ENCODE data around the gene IFRD2. TPM values are rescaled to one million over a fixed set of nuclear protein-coding genes. Genes with fewer than 3 reads are reported as not detected.

IFRD2 gene
- total RNA-seq, 2 donors from 2014 or later, result 56.3 to 62.1 TPM

- H3K36me3 Mint-ChIP-seq (ENCODE audit: insufficient read depth in 2 of 2), result peaks cover 7 to 11% of the 10 kb centered on the region in 2 donors
- DNase-seq (no peak), ATAC-seq (replicated peaks in 1 of 2) (no peak)
- no peak overlapping the region for H3K4me3 Mint-ChIP-seq
- peaks cover 46% of the 10 kb centered on the region for H3K4me1 Mint-ChIP-seq (ENCODE audit: low read depth)
- no peaks in the 10 kb centered on the region for H3K27me3 Mint-ChIP-seq (ENCODE audit: low read depth)
- no peak overlapping the region for H3K27ac Mint-ChIP-seq
- no peaks in the 10 kb centered on the region for H3K9me3 Mint-ChIP-seq
These were observed 38.1 kb upstream of the IFRD2 start for GRCh38 chr3:50330330-50330729.

- Mint-ChIP-seq H3K9me3 (no peaks in the 10 kb centered on the region), H3K36me3 (ENCODE audit: insufficient read depth in 2 of 2) (peaks cover 4 to 7% of the 10 kb centered on the region in 2 donors), H3K4me3 (peak within 1 kb of the TSS; percentile 86 to 87), H3K27ac (peak within 1 kb of the TSS; percentile 89), H3K27me3 (ENCODE audit: low read depth) (no peaks in the 10 kb centered on the region), H3K4me1 (ENCODE audit: low read depth) (peaks cover 34% of the 10 kb centered on the region)
- ATAC-seq (replicated peaks in 1 of 2) (peak; percentile 94 to 95), DNase-seq (peak; percentile 95 to 97)
These were observed 35.9 kb upstream of the IFRD2 start, which contains the start of gene TUSC2 for GRCh38 chr3:50327943-50328691. TUSC2 (minus strand) TSS chr3:50328223; CDS start chr3:50328099, 124 bp downstream.

GRCh38 chr3:50327129-50327528 is 34.9 kb upstream of the IFRD2 start:
- Mint-ChIP-seq H3K36me3 (ENCODE audit: insufficient read depth in 2 of 2) (peaks cover 4 to 7% of the 10 kb centered on the region in 2 donors), H3K27ac (no peak overlapping the region), H3K9me3 (no peaks in the 10 kb centered on the region), H3K27me3 (ENCODE audit: low read depth) (no peaks in the 10 kb centered on the region), H3K4me1 (ENCODE audit: low read depth) (peaks cover 34% of the 10 kb centered on the region), H3K4me3 (peak overlapping the region; percentile 86 to 87)
- ATAC-seq (replicated peaks in 1 of 2) (no peak), DNase-seq (no peak)

DNA sequence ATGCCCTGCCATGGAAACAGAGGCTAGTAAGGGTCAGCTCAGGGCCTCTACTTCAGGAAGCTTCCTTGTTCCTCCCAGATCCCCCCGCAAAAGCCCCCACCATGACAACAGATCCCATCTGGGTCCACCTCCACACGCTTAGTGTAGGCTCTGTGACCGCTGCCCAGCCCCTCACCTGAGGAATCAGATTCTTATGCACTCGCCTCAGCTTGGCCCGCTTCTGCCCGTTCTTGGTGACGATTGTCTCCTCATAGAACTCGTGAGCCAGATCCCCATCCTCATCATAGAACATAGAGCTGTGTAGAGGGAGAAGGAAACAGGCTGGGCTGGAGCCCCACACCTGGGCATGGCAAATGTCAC is 33.9 kb upstream of the IFRD2 start:
- DNase-seq (no peak), ATAC-seq (replicated peaks in 1 of 2) (no peak)
- no peak overlapping the region for H3K27ac Mint-ChIP-seq
- no peaks in the 10 kb centered on the region for H3K9me3 Mint-ChIP-seq
- peaks cover 34% of the 10 kb centered on the region for H3K4me1 Mint-ChIP-seq (ENCODE audit: low read depth)
- peaks cover 3% of the 10 kb centered on the region in 2 donors for H3K36me3 Mint-ChIP-seq (ENCODE audit: insufficient read depth in 2 of 2)
- H3K4me3 Mint-ChIP-seq, result peak overlapping the region in 1 of 2 donors; percentile 86
- H3K27me3 Mint-ChIP-seq (ENCODE audit: low read depth), result no peaks in the 10 kb centered on the region

DNA sequence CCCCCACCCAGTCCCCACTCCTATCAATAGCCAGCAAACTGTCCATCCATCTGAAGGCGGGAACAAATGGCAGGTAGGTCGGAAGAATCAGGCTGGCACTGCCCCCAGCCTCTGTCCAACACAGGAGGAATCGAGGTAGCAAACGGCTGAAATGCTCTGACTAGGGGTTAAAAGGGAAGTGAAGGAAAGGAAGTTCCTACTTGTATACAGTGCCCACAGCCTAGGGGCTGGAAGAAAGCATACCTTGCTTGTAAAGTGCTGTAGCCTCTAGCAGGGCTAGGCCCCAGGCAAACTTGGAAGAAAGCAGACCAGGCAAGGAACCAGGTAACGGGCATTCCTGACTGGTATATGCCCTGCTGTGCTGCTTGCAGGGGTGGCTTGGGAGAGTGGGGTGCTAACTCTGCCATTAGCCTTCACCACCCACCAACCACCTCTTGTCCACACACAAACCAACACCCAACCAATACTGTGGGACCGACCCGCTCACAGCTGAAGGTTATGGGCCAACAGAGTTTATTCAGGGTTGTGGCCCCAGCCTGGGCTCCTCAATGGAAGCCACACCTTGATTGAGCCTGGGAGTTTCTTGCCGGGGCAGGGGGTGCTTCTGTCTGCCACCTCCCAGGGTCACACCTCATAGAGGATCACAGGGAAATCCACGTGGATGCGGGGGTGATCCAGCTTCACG is 33.4 kb upstream of the IFRD2 start:
- Mint-ChIP-seq H3K36me3 (ENCODE audit: insufficient read depth in 2 of 2) (peaks cover 1 to 2% of the 10 kb centered on the region in 2 donors), H3K27ac (no peak overlapping the region), H3K4me1 (ENCODE audit: low read depth) (peaks cover 35% of the 10 kb centered on the region), H3K4me3 (no peak overlapping the region), H3K27me3 (ENCODE audit: low read depth) (no peaks in the 10 kb centered on the region), H3K9me3 (no peaks in the 10 kb centered on the region)
- no peak for DNase-seq
- no peak for ATAC-seq (replicated peaks in 1 of 2)

- Mint-ChIP-seq H3K27me3 (ENCODE audit: low read depth) (no peaks in the 10 kb centered on the region), H3K27ac (no peak overlapping the region)
These were observed 32.9 kb upstream of the IFRD2 start for GRCh38 chr3:50325113-50325480.

DNA sequence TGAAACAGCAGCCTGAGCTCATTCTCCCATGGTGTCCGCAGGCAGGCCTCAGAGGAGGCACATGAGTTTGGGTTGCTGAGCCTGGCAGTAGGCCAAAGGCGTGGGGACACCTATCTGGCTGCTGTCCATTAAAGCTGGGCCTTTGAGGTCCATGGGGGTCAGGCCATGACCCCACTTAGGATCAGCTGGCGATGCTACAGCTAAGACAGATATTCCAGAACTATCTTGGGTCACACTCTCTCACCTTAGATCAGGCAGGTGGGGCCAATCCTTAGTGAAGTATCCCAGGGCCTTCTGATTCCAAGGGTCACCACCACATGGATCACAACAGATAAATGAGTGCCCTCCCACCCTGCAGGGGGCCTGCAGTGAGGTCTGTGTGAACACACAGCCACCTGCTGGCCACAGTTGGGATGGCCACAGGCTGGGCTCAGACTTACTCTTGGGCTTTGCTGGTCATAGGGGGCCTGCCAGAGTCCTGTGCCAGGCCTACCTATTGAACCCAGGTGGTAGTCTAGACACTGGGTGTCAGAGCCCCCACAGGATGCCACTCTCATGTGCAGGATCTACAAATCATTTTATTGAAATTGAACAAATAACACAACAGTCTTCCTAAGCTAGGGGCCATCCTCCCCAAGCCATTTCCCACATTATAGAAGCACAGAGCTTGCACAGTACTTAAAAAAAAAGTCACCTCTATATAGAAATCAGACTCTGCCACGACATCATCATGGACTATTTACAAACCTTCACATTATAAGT is 32.3 kb upstream of the IFRD2 start:
- Mint-ChIP-seq H3K27ac (no peak overlapping the region), H3K4me1 (ENCODE audit: low read depth) (peaks cover 46% of the 10 kb centered on the region), H3K4me3 (no peak overlapping the region), H3K9me3 (no peaks in the 10 kb centered on the region), H3K36me3 (ENCODE audit: insufficient read depth in 2 of 2) (no peaks in the 10 kb centered on the region), H3K27me3 (ENCODE audit: low read depth) (no peaks in the 10 kb centered on the region)
- DNase-seq (peak; percentile 72 to 76), ATAC-seq (replicated peaks in 1 of 2) (peak; percentile 15 to 32)

More at GRCh38 chr3:50325113-50325480, 32.9 kb upstream of the IFRD2 start:
- Mint-ChIP-seq H3K4me3 (no peak overlapping the region), H3K9me3 (no peaks in the 10 kb centered on the region), H3K36me3 (ENCODE audit: insufficient read depth in 2 of 2) (peaks cover 0 to under 1% of the 10 kb centered on the region in 2 donors), H3K4me1 (ENCODE audit: low read depth) (peaks cover 40% of the 10 kb centered on the region)
- ATAC-seq (replicated peaks in 1 of 2), result no peak
- no peak for DNase-seq

- H3K36me3 Mint-ChIP-seq (ENCODE audit: insufficient read depth in 2 of 2), result no peaks in the 10 kb centered on the region
- H3K27ac Mint-ChIP-seq, result no peak overlapping the region
- DNase-seq, result no peak
- H3K4me3 Mint-ChIP-seq, result no peak overlapping the region
- H3K9me3 Mint-ChIP-seq, result no peaks in the 10 kb centered on the region
- no peaks in the 10 kb centered on the region for H3K27me3 Mint-ChIP-seq (ENCODE audit: low read depth)
- no peak for ATAC-seq (replicated peaks in 1 of 2)
- H3K4me1 Mint-ChIP-seq (ENCODE audit: low read depth), result peaks cover 51% of the 10 kb centered on the region
These were observed 31.5 kb upstream of the IFRD2 start for GRCh38 chr3:50323614-50324199.

DNA sequence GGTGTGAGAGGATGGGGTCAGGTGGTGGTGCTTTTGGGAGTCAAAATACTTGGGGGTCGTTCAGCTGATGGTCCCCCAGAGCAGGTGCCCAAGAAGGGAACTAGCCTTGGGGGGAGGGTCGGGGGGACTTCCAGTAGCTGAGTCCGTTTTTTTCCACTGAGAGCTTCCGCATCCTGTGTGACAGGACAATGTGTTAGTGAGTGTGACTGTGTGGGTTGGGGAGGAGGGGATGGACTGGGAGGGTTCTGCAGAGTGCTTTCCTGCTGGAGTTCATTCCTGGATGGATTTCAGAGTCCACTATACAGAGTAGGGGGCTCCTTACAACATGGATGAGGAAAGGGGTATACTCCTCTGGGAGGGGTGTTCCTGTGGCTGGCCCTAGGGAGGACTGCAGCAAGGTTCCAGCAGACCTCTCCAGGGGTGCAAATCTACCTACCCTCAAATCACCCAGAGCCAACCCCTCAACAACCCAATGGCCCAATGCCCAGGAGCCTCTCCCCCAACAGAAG is 30.9 kb upstream of the IFRD2 start:
- Mint-ChIP-seq H3K9me3 (no peaks in the 10 kb centered on the region), H3K4me3 (peak overlapping the region in 1 of 2 donors; percentile 37), H3K4me1 (ENCODE audit: low read depth) (peaks cover 49% of the 10 kb centered on the region), H3K27me3 (ENCODE audit: low read depth) (no peaks in the 10 kb centered on the region), H3K36me3 (ENCODE audit: insufficient read depth in 2 of 2) (no peaks in the 10 kb centered on the region), H3K27ac (no peak overlapping the region)
- DNase-seq, result no peak
- ATAC-seq (replicated peaks in 1 of 2), result no peak

GRCh38 chr3:50322386-50323091 is 30.3 kb upstream of the IFRD2 start, which contains the start of gene HYAL2:
HYAL2 (minus strand) TSS chr3:50322745; CDS start chr3:50320489, 2,256 bp downstream.
- Mint-ChIP-seq H3K27me3 (ENCODE audit: low read depth) (no peaks in the 10 kb centered on the region), H3K36me3 (ENCODE audit: insufficient read depth in 2 of 2) (no peaks in the 10 kb centered on the region), H3K4me1 (ENCODE audit: low read depth) (peaks cover 48% of the 10 kb centered on the region), H3K27ac (peak within 1 kb of the TSS; percentile 96), H3K4me3 (peak within 1 kb of the TSS; percentile 82), H3K9me3 (no peaks in the 10 kb centered on the region)
- ATAC-seq (replicated peaks in 1 of 2) (no peak), DNase-seq (no peak)

- H3K27me3 Mint-ChIP-seq (ENCODE audit: low read depth), result no peaks in the 10 kb centered on the region
- H3K4me1 Mint-ChIP-seq (ENCODE audit: low read depth), result peaks cover 48% of the 10 kb centered on the region
- peak overlapping the region; percentile 82 for H3K4me3 Mint-ChIP-seq
These were observed 29.8 kb upstream of the IFRD2 start for GRCh38 chr3:50322115-50322385.

GRCh38 chr3:50321336-50322114 is 29.3 kb upstream of the IFRD2 start:
- Mint-ChIP-seq H3K27me3 (ENCODE audit: low read depth) (no peaks in the 10 kb centered on the region), H3K9me3 (no peaks in the 10 kb centered on the region), H3K4me3 (peak overlapping the region; percentile 82), H3K4me1 (ENCODE audit: low read depth) (peaks cover 48% of the 10 kb centered on the region), H3K27ac (peak overlapping the region; percentile 96), H3K36me3 (ENCODE audit: insufficient read depth in 2 of 2) (no peaks in the 10 kb centered on the region)
- ATAC-seq (replicated peaks in 1 of 2) (peak; percentile 82), DNase-seq (peak; percentile 88)

More at GRCh38 chr3:50322115-50322385, 29.8 kb upstream of the IFRD2 start:
- DNase-seq (no peak), ATAC-seq (replicated peaks in 1 of 2) (no peak)
- no peaks in the 10 kb centered on the region for H3K36me3 Mint-ChIP-seq (ENCODE audit: insufficient read depth in 2 of 2)
- H3K27ac Mint-ChIP-seq, result peak overlapping the region; percentile 96
- H3K9me3 Mint-ChIP-seq, result no peaks in the 10 kb centered on the region

Measured in activated T-cell treated with anti-CD3 and anti-CD28 coated beads, Interleukin-2, amount 50 U/mL, for 72 hours (primary cell).